HepG2 (cell line): ENCODE data around the gene ABI3. TPM values are rescaled to one million over a fixed set of nuclear protein-coding genes. Genes with fewer than 3 reads are reported as not detected.

Experiments
- ATAC-seq: fragments of 200-7000 bp; cut with Tn5 transposase; 3 replicates; pipeline ENCODE4 v1.9.1; 2020; ENCODE audit warnings: mild to moderate bottlenecking, moderate library complexity
- BruUV-seq: library from RNA; stranded (reverse); fragments of 400-500 nt; replicated peaks from 2 replicates; lab custom pipeline; 2021; lab: Mats Ljungman, UMichigan
- CTCF ChIA-PET: fragments of 300-600 bp; formaldehyde crosslinking; extraction: SDS; loops from one replicate; lab custom pipeline; 2021; ENCODE audit warnings: low total read pairs, inconsistent platforms, low intra/inter-chr PET ratio; lab: Yijun Ruan, JAX
- POLR2A ChIA-PET: fragments of 350-600 bp; sonication (Branson Sonifier 250); formaldehyde crosslinking; loops from one replicate; lab custom pipeline; 2020; ENCODE audit warnings: antibody characterized with exemption, inconsistent platforms; lab: Yijun Ruan, JAX
- DNase-seq: peaks from one replicate; pipeline ENCODE4 v3.0.0-alpha.2; 2015; ENCODE audit warnings: low spot score
- FAIRE-seq: peaks from 3 replicates; lab custom pipeline; 2011; peaks lifted over from hg19 to GRCh38; lab: Jason Lieb, UNC
- H2AFZ ChIP-seq: one replicate; pipeline ENCODE4 v1.6.1; 2011; ENCODE audit warnings: low read length, inconsistent platforms
- H3K27ac ChIP-seq: fragments of 300-600 bp; 3 replicates; pipeline ENCODE4 v1.8.0; 2011; ENCODE audit warnings: mixed run types, mild to moderate bottlenecking, mixed read lengths, low read length, inconsistent platforms; ENCODE audit not compliant: insufficient read depth; ENCODE audit errors: extremely low read length
- H3K27me3 ChIP-seq, 2 experiments: fragments of 200-600 bp in 1 of 2; 2 replicates in 1 of 2; 3 replicates in 1 of 2; pipeline versions ENCODE4 v1.6.0 to v1.8.0; 2011; ENCODE audit warnings: low read length in 2 of 2, mild to moderate bottlenecking in 2 of 2, moderate library complexity in 2 of 2, inconsistent platforms in 1 of 2; ENCODE audit not compliant: insufficient read depth in 2 of 2, control insufficient read depth in 1 of 2
- H3K36me3 ChIP-seq, 2 experiments: fragments of 200-600 bp in 1 of 2; replicated peaks in 1 of 2; 2 replicates in 1 of 2; 3 replicates in 1 of 2; pipeline versions ENCODE4 v1.5.1 to v1.8.0; 2011; ENCODE audit warnings: low read length in 2 of 2, inconsistent platforms in 1 of 2; ENCODE audit not compliant: insufficient read depth in 2 of 2, control insufficient read depth in 1 of 2
- H3K4me1 ChIP-seq: 2 replicates; pipeline ENCODE4 v1.5.1; 2012; ENCODE audit warnings: low read length, inconsistent platforms; ENCODE audit not compliant: insufficient read depth
- H3K4me2 ChIP-seq: 2 replicates; pipeline ENCODE4 v1.6.0; 2011; ENCODE audit warnings: low read depth, low read length, inconsistent platforms
- H3K4me3 ChIP-seq, 3 experiments: fragments of 200-600 bp in 1 of 3; sonication (generic), shearing (Covaris generic) in 1 of 3; replicated peaks in 1 of 3; 2 replicates each; pipeline ENCODE4 v1.5.1; 2011 to 2016; ENCODE audit warnings: low read length in 3 of 3, inconsistent platforms in 2 of 3, low read depth in 2 of 3, mild to moderate bottlenecking in 2 of 3, control low read depth in 1 of 3, mixed read lengths in 1 of 3; ENCODE audit not compliant: insufficient read depth in 1 of 3
- H3K79me2 ChIP-seq: one replicate; pipeline ENCODE4 v1.6.1; 2011; ENCODE audit warnings: low read length, inconsistent platforms; ENCODE audit not compliant: insufficient read depth
- H3K9ac ChIP-seq: 2 replicates; pipeline ENCODE4 v1.6.0; 2011; ENCODE audit warnings: mild to moderate bottlenecking, low read depth, low read length, inconsistent platforms; ENCODE audit not compliant: insufficient read depth
- H3K9me3 ChIP-seq: 2 replicates; pipeline ENCODE4 v1.5.1; 2012; ENCODE audit warnings: mild to moderate bottlenecking, low read length
- H4K20me1 ChIP-seq: 2 replicates; pipeline ENCODE4 v1.6.0; 2011; ENCODE audit warnings: inconsistent platforms, mild to moderate bottlenecking, low read length, moderate library complexity; ENCODE audit not compliant: insufficient read depth
- FOSL2 ChIP-seq: sonication (generic); formaldehyde crosslinking; IDR thresholded peaks from 2 replicates; pipeline ENCODE4 v1.4.0; 2020; ENCODE audit warnings: missing genetic modification reagents
- MAFF ChIP-seq: IDR thresholded peaks from 2 replicates; pipeline ENCODE4 v1.6.1; 2011; ENCODE audit warnings: low read depth, low read length, improper control_type of control experiment
- MAFK ChIP-seq, 2 experiments: IDR thresholded peaks in 1 of 2; conservative IDR thresholded peaks in 1 of 2; 2 replicates each; pipeline ENCODE4 v1.6.1; 2011; ENCODE audit warnings: improper control_type of control experiment in 2 of 2, low read length in 2 of 2
- PCBP1 ChIP-seq: fragments of 200-400 bp; formaldehyde crosslinking; IDR thresholded peaks from 2 replicates; pipeline ENCODE4 v1.6.1; 2017; ENCODE audit warnings: mild to moderate bottlenecking, low read depth, low read length, borderline replicate concordance
- SAP130 ChIP-seq: IDR thresholded peaks from 2 replicates; pipeline ENCODE4 v1.6.1; 2016; ENCODE audit warnings: low read depth
- ZC3H13 ChIP-seq: sonication (generic); formaldehyde crosslinking; IDR thresholded peaks from 2 replicates; pipeline ENCODE4 v1.8.1; 2023; ENCODE audit warnings: mild to moderate bottlenecking, missing genetic modification reagents, moderate library complexity
- ZMYM3 ChIP-seq: sonication (generic); formaldehyde crosslinking; IDR thresholded peaks from 2 replicates; pipeline ENCODE4 v1.5.1; 2020; ENCODE audit warnings: mild to moderate bottlenecking, missing genetic modification reagents
- ZNF639 ChIP-seq: conservative IDR thresholded peaks from 2 replicates; pipeline ENCODE4 v1.6.1; 2018; ENCODE audit warnings: missing genetic modification reagents
- ZNF768 ChIP-seq: sonication (generic); formaldehyde crosslinking; IDR thresholded peaks from 2 replicates; pipeline ENCODE4 v1.4.0; 2020; ENCODE audit warnings: missing genetic modification reagents
- ZNF775 ChIP-seq: sonication (generic); formaldehyde crosslinking; IDR thresholded peaks from 2 replicates; pipeline ENCODE4 v1.4.0; 2020; ENCODE audit warnings: missing genetic modification reagents, mild to moderate bottlenecking, moderate library complexity, borderline replicate concordance
- WGBS: methylation state at CpG from one replicate; pipeline ENCODE4 v1.1.6; 2017; ENCODE audit warnings: low lambda C conversion rate; 5-methylcytosine and 5-hydroxymethylcytosine counted together
- in situ Hi-C: cut with HindIII; loops from 2 replicates; pipeline ENCODE4 v1.10.0; 2017; ENCODE audit warnings: low pct_unique_long_range_greater_than_20kb; ENCODE audit not compliant: extremely low pct_ligation_motif_present
- intact Hi-C: fragments of 100-400 bp; cut with micrococcal nuclease; formaldehyde crosslinking; loops from one replicate; pipeline ENCODE4 v1.10.0; 2022; ENCODE audit not compliant: unreplicated experiment
- polyA plus RNA-seq, 8 experiments: library from polyadenylated mRNA; depleted of rRNA in 3 of 8; stranded (reverse) in 7 of 8; unstranded in 1 of 8; fragments of >200 nt; fragmentation: Illumina TruSeq in 4 of 8; extraction: Trizol in 4 of 8; gene quantifications; 2 replicates each; pipeline versions ENCODE4 v1.2.1 to v1.2.3, GENCODE V29; 2011 to 2016; ENCODE audit warnings: low read depth in 4 of 8, missing spikeins in 1 of 8, mixed read lengths in 1 of 8; ENCODE audit not compliant: insufficient read depth in 1 of 8
- total RNA-seq, 5 experiments: library from RNA; depleted of rRNA; stranded (reverse); fragments of >200 nt; fragmentation: Illumina TruSeq; extraction: Trizol; gene quantifications; 2 replicates each; pipeline ENCODE4 v1.2.3, GENCODE V29; 2016; ENCODE audit warnings: low read depth in 1 of 5
- TF ChIP-seq, protein P1 (sequence below): IDR thresholded peaks from 2 replicates; pipeline ENCODE4 v1.4.0; 2020; ENCODE audit warnings: mild to moderate bottlenecking, missing genetic modification reagents

Gene ABI3
- total and polyA plus RNA-seq, 2 of the 13 experiments (the other 11 are each of a cell fraction or from before 2014, with no cell fraction given) = not detected

DNA sequence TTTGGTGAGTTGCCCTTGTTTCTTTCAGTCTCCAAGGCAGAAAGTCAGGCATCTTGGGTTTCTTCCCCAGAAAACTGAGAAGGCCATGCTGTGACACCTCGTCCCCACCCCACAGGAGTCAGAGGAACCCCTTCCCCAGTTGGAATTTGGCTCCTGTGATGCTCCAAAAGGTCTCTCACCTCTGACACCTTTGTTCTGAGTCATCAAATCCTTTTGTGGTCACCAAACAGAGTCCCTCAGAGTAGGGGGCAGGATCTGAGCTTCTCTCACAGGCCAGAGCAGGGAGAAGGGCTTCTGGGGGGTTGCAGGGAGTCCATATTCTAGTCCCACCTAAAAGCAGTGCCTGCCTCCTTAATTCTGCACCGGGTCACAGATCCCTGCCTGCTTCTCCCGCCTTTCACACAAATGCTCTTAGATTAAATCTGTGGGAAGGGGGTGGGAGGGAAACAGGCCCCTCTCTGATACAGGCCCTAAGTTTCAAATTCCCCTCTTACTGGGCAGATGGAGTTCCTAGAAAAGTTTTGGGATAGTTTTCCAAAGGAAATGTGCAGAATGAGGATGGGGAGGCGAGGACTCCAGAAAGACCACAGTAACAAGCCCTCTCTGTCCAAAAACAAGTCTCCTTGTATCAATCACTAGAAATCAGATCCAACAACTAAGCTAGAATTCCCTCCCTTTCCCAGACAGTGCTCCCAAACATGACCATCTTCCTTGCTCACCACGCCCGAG lies 18.7 kb downstream of the ABI3 start:
- POLR2A ChIA-PET = no interaction called here
- ATAC-seq = no peak
- Histone ChIP-seq H3K4me1 (peaks cover 32% of the 10 kb centered on the region), H3K9me3 (no peaks in the 10 kb centered on the region), H3K9ac (no peak overlapping the region), H2AFZ (no peak overlapping the region), H3K27me3 (peaks cover 10 to 61% of the 10 kb centered on the region in 2 experiments; a peak in 4 of 5 replicates), H4K20me1 (no peaks in the 10 kb centered on the region), H3K27ac (no peak overlapping the region), H3K36me3 (no peaks in the 10 kb centered on the region), H3K79me2 (no peaks in the 10 kb centered on the region), H3K4me3 (no peak overlapping the region), H3K4me2 (no peak overlapping the region)
- in situ Hi-C loops = loop anchor here (5.0 kb wide), 1 partner anchor 47 kb away; no protein-coding TSS in a partner anchor
- TF ChIP-seq MAFF (0 out of 2 replicates have a peak, but pooled peaks have one; percentile 1), MAFK (conservative IDR thresholded peaks at IDR 0.05 in 1 of 2, IDR thresholded peaks at IDR 0.05 in 1 of 2; ENCODE audit: low read length in 2 of 2) (peak; percentile 35 to 38; a peak in 1 of 4 replicates), ZNF775 (CRISPR knock-in tag) (no peak), FOSL2 (peak; percentile 41)
- BruUV-seq = no TSS peak
- FAIRE-seq = no peak
- CTCF ChIA-PET = no interaction called here
- DNase-seq = no peak
- intact Hi-C loops = no loop called here
- WGBS = 4% methylated on average over 6 of the region's 6 CpGs

- H3K9me3 ChIP-seq = no peaks in the 10 kb centered on the region
- peak overlapping the region; percentile 41 to 74 (median 70) for H3K4me3 ChIP-seq
- H3K36me3 ChIP-seq = no peaks in the 10 kb centered on the region
- 13% methylated on average over 19 of the region's 36 CpGs for WGBS
- no peaks in the 10 kb centered on the region for H4K20me1 ChIP-seq
- H3K9ac ChIP-seq = no peak overlapping the region
- peaks cover 5 to 54% of the 10 kb centered on the region in 2 experiments; a peak in 4 of 5 replicates for H3K27me3 ChIP-seq
- peaks cover 30% of the 10 kb centered on the region for H3K4me1 ChIP-seq
- FAIRE-seq (no peak), ATAC-seq (no peak), DNase-seq (no peak)
- in situ Hi-C loops (loop anchor here (5.0 kb wide), 1 partner anchor 48 kb away; no protein-coding TSS in a partner anchor), intact Hi-C loops (no loop called here)
- H3K4me2 ChIP-seq = peak overlapping the region; percentile 84
- no peaks in the 10 kb centered on the region for H3K79me2 ChIP-seq
- H2AFZ ChIP-seq = no peak overlapping the region
- ChIA-PET POLR2A (no interaction called here), CTCF (no interaction called here)
- no peak overlapping the region for H3K27ac ChIP-seq
- BruUV-seq = no TSS peak
- TF ChIP-seq SAP130 (CRISPR knock-in tag) (no peak), ZMYM3 (peak; percentile 79), PCBP1 (0 out of 2 replicates have a peak, but pooled peaks have one; percentile 1), ZC3H13 (CRISPR knock-in tag) (no peak), ZNF639 (CRISPR knock-in tag) (no peak), ZNF768 (CRISPR knock-in tag) (peak; percentile 99)
- TF ChIP-seq, protein P1, sequence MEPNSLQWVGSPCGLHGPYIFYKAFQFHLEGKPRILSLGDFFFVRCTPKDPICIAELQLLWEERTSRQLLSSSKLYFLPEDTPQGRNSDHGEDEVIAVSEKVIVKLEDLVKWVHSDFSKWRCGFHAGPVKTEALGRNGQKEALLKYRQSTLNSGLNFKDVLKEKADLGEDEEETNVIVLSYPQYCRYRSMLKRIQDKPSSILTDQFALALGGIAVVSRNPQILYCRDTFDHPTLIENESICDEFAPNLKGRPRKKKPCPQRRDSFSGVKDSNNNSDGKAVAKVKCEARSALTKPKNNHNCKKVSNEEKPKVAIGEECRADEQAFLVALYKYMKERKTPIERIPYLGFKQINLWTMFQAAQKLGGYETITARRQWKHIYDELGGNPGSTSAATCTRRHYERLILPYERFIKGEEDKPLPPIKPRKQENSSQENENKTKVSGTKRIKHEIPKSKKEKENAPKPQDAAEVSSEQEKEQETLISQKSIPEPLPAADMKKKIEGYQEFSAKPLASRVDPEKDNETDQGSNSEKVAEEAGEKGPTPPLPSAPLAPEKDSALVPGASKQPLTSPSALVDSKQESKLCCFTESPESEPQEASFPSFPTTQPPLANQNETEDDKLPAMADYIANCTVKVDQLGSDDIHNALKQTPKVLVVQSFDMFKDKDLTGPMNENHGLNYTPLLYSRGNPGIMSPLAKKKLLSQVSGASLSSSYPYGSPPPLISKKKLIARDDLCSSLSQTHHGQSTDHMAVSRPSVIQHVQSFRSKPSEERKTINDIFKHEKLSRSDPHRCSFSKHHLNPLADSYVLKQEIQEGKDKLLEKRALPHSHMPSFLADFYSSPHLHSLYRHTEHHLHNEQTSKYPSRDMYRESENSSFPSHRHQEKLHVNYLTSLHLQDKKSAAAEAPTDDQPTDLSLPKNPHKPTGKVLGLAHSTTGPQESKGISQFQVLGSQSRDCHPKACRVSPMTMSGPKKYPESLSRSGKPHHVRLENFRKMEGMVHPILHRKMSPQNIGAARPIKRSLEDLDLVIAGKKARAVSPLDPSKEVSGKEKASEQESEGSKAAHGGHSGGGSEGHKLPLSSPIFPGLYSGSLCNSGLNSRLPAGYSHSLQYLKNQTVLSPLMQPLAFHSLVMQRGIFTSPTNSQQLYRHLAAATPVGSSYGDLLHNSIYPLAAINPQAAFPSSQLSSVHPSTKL (CRISPR knock-in tag) = no peak
These were observed 19.5 kb downstream of the ABI3 start for GRCh38 chr17:49229805-49230600.
